Thymus (tissue), 11 donors: ENCODE results near the gene IL5. TPM values are rescaled to one million over a fixed set of nuclear protein-coding genes. Genes with fewer than 3 reads are reported as not detected.

Experiments used
- DNase-seq, 9 donors: peaks; one replicate each; pipeline ENCODE4 v3.0.0-alpha.2; 2013; ENCODE audit warnings: low spot score in 9 of 9, low read depth in 6 of 9, missing footprints in 1 of 9
- H3K27ac ChIP-seq, 2 donors: one replicate each; pipeline ENCODE4 v1.5.1; 2013; ENCODE audit warnings: control low read depth in 1 of 2, low read depth in 1 of 2, low read length in 1 of 2, mild to moderate bottlenecking in 1 of 2, moderate library complexity in 1 of 2
- H3K27me3 ChIP-seq, 2 donors: one replicate each; pipeline ENCODE4 v1.5.1; 2013; ENCODE audit warnings: low read length in 1 of 2; ENCODE audit not compliant: control insufficient read depth in 2 of 2, insufficient read depth in 1 of 2
- H3K36me3 ChIP-seq, 2 donors: one replicate each; pipeline ENCODE4 v1.5.1; 2013; ENCODE audit warnings: low read length in 1 of 2, mild to moderate bottlenecking in 1 of 2, moderate library complexity in 1 of 2; ENCODE audit not compliant: control insufficient read depth in 2 of 2, insufficient read depth in 2 of 2
- H3K4me1 ChIP-seq, 2 donors: one replicate each; pipeline ENCODE4 v1.5.1; 2013; ENCODE audit warnings: low read length in 2 of 2; ENCODE audit not compliant: control insufficient read depth in 2 of 2, insufficient read depth in 2 of 2
- H3K4me3 ChIP-seq, 2 donors: one replicate each; pipeline ENCODE4 v1.5.1; 2013; ENCODE audit warnings: low read length in 2 of 2, control low read depth in 1 of 2, mild to moderate bottlenecking in 1 of 2
- H3K9me3 ChIP-seq, 2 donors: one replicate each; pipeline ENCODE4 v1.5.1; 2013; ENCODE audit warnings: low read length in 1 of 2, mild to moderate bottlenecking in 1 of 2; ENCODE audit not compliant: control insufficient read depth in 2 of 2, insufficient read depth in 1 of 2
- WGBS: extraction: QIAGEN DNeasy Blood & Tissue Kit; methylation state at CpG from one replicate; pipeline ENCODE4 v1.1.7; 2013; 5-methylcytosine and 5-hydroxymethylcytosine counted together
- polyA plus RNA-seq: library from polyadenylated mRNA; stranded (reverse); fragments of 200-250 nt; gene quantifications from one replicate; pipeline ENCODE4 v1.2.3, GENCODE V29; 2013
- total RNA-seq: library from RNA; stranded (reverse); fragments of 120-200 nt; gene quantifications from one replicate; pipeline ENCODE4 v1.2.4, GENCODE V29; 2013
- donor health status: healthy.

Gene IL5
- total and polyA plus RNA-seq, 2 donors = 0.43 TPM; not detected in 1

DNA sequence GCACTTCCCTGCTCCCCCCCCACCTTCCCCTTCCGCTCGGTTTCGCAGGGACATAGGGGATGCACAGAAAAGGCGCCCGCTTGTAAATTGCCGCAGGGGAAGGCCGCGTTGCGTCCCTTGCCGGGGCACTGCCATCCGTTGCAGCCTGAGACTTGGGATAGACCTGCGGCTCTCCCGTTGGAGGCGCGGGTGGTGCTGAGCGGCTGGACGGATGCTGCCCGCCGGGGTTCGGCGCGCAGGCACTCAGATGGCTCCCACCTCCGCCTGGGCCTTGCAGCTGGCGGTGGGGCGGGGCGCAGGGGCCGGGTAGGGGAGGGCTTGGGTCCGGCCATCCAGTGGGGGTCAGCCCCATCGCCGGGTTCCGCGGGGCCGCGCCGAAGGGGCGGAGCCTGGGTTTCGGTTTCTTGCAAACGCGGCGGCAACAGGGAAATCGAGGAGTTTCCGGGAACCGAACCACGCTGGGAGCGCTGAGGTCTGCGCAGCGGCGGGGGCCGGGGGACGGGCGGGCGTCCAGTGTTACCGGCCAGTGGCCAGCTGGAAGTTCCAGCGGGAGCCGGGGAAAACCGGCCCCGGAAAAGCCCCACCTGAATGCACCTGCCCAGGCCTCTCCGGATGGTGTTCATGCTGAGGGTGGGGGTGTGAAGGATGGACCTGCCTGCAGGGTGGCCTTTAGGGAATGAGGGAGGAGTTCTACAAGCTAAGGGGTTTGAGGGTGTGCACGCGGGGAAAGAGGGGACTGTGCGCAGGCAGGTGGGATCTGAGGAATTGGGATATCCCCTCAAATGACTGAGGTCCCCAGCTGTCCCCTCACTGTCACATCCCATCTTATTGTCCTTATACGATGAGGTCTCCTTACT is 46.5 kb downstream of the IL5 start:
- peak in 2 of 9 donors; percentile 57 to 66 for DNase-seq
- Histone ChIP-seq H3K27me3 (no peaks in the 10 kb centered on the region), H3K4me3 (peak overlapping the region; percentile 78 to 93), H3K36me3 (no peaks in the 10 kb centered on the region), H3K9me3 (peaks cover 0 to 2% of the 10 kb centered on the region in 2 donors), H3K4me1 (peaks cover 6 to 85% of the 10 kb centered on the region in 2 donors), H3K27ac (peak overlapping the region; percentile 87 to 91)
- WGBS = 6% methylated on average over 62 of the region's 62 CpGs

DNA sequence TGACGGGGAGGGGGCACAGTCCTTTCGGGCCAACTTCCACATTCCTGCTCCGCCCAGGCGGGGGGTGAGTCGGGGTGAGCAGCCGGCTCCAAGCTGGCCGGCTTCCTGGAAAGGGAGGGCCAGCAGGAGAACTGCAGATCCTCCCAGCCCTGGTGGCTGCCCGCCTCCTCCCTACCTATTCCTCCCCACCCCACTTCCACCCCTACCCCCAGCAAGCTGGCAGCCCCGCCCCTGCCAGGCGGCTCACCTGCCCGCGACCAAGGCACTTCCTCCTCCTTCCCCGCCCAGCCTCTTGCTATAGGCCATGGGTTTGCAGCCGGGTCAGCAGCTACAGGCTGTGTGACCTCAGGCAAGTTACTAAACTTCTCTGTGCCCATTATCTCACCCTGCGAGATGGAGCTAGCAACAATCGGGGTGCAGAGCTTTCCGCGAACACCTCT is 47.1 kb downstream of the IL5 start:
- DNase-seq = peak in 6 of 9 donors; percentile 69 to 91 (median 78)
- under 1% methylated on average over 18 of the region's 18 CpGs for WGBS
- H3K4me3 ChIP-seq = peak overlapping the region; percentile 78 to 93
- peak overlapping the region; percentile 87 to 91 for H3K27ac ChIP-seq
- peaks cover 0 to 2% of the 10 kb centered on the region in 2 donors for H3K9me3 ChIP-seq
- no peaks in the 10 kb centered on the region for H3K27me3 ChIP-seq
- no peaks in the 10 kb centered on the region for H3K36me3 ChIP-seq
- H3K4me1 ChIP-seq = peaks cover 10 to 87% of the 10 kb centered on the region in 2 donors

DNA sequence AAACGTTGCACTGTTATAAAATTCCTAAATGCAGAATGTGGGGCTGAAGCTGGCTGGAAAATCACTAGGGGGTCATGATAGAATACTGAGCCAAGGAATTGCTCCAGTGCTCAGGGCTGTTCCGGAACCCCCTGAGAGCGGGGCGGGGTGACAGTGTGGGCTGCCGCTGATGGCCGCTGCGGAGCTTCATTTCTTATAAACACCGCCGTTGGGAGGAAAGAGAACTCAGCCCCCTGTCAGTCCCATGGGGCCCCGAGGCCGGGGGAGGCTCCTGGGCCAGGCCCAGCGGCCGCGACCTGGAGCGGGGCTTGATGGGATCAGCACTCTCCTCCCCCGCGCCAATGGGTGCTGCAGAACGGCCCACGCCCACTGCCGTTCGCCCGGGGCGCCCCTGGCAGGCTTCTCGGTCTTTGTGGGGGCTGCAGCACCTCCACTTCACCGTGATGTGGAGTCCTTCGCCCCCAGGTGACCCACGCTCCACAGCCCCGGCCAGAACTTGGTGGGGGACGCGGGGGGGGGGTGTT is 47.6 kb downstream of the IL5 start:
- H3K36me3 ChIP-seq = no peaks in the 10 kb centered on the region
- H3K4me3 ChIP-seq = peak overlapping the region; percentile 78 to 93
- no peaks in the 10 kb centered on the region for H3K27me3 ChIP-seq
- peaks cover 0 to 2% of the 10 kb centered on the region in 2 donors for H3K9me3 ChIP-seq
- peaks cover 10 to 85% of the 10 kb centered on the region in 2 donors for H3K4me1 ChIP-seq
- H3K27ac ChIP-seq = peak overlapping the region; percentile 87 to 91
- 0% methylated on average over 30 of the region's 30 CpGs for WGBS
- DNase-seq = peak in 3 of 9 donors; percentile 57 to 75 (median 57)

DNA sequence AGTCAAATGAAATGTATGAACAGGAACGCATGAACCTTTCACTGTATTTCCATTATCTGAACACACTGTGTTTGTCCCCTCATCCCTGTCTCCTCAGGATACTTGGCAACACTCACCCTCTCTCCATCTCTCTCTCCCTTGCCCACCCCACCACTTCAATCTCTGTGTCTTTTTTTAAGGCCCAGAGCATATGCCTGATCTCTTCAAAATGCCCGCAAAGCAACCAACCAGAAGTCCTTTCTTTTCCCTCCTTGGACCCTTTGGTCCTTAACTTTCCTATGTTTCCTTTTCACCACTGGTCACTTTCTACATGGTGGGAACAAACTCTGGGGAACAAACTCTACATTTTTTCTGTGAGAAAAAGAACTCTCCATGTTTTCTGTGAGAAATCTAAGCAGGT is 49.5 kb downstream of the IL5 start:
- Histone ChIP-seq H3K27me3 (no peaks in the 10 kb centered on the region), H3K4me3 (no peak overlapping the region), H3K9me3 (peaks cover 0 to 2% of the 10 kb centered on the region in 2 donors), H3K36me3 (peaks cover 0 to 6% of the 10 kb centered on the region in 2 donors), H3K4me1 (peaks cover 11 to 75% of the 10 kb centered on the region in 2 donors), H3K27ac (peak overlapping the region in 1 of 2 donors; percentile 91)
- no peak for DNase-seq
- 97% methylated on average over 2 of the region's 2 CpGs for WGBS

DNA sequence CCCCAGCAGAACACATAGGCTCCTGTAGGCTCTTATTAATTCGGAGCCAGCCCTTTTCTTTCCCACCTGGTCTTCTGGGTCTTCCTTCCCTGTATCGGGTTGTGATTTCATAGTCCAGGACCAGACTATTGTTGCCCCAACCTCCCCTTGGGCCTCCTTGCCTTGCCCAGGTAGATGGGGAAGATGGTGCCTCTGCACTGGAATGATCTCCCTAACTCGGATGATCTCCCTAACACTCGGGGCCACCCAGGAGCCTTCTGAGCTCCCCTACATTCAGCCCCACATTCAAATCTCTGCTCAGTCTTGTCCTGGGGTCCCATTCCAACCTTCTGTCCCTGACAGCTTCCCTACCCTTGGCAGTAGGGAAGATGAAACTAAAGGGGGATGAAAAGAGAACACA is 50.1 kb downstream of the IL5 start:
- peaks cover 15 to 73% of the 10 kb centered on the region in 2 donors for H3K4me1 ChIP-seq
- no peak overlapping the region for H3K4me3 ChIP-seq
- 97% methylated on average over 4 of the region's 4 CpGs for WGBS

DNA sequence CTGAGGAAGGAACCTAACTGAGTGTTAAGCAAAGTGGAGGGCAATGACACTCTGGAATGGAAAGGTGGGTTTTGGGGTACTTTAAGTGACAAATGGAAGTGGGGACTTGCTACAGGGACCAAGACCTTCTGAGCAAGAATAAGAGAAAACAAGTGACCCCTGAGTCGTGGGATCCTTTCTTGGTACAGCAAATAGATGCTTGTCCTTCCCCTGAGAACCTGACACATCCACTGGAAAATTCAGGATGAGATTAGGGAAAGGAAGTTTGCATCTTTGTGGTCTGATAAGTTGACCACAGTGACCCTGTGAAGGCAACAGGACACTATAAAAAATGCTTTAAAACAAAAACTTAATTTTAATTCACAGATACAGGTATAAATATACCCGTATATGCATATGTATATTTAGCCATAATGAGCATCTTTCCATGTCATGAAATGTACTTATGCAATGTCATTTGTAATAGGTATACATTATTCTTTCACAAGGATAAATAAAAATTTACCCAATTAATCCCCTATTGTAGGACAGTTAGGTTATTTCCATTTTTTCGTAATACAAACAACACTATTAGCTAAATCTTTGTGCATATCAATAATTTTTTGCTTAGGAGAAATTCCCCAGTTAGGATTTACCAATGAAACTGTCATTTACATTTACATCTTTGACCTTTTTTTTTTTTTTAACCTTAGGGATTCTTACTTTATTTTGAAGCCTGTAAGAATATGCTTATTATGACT is 50.8 kb downstream of the IL5 start:
- peaks cover 22 to 73% of the 10 kb centered on the region in 2 donors for H3K4me1 ChIP-seq

More for the DNA sequence above, 50.1 kb downstream of the IL5 start:
- H3K9me3 ChIP-seq = peaks cover 0 to 2% of the 10 kb centered on the region in 2 donors
- no peaks in the 10 kb centered on the region for H3K27me3 ChIP-seq
- H3K36me3 ChIP-seq = peaks cover under 1 to 11% of the 10 kb centered on the region in 2 donors
- DNase-seq = no peak
- no peak overlapping the region for H3K27ac ChIP-seq

More for the DNA sequence above, 50.8 kb downstream of the IL5 start:
- peaks cover 7 to 18% of the 10 kb centered on the region in 2 donors for H3K36me3 ChIP-seq
- no peak overlapping the region for H3K4me3 ChIP-seq
- H3K9me3 ChIP-seq = peaks cover 0 to 2% of the 10 kb centered on the region in 2 donors
- 96% methylated on average over 3 of the region's 3 CpGs for WGBS
- no peak overlapping the region for H3K27ac ChIP-seq
- no peaks in the 10 kb centered on the region for H3K27me3 ChIP-seq
- no peak for DNase-seq

Other genes starting within 250 kb of the IL5 start
- 0.66 TPM for gene SLC22A4, start 249.1 kb downstream of the IL5 start, total RNA-seq
- 3.0 TPM for gene SLC22A4, start 249.1 kb downstream of the IL5 start, polyA plus RNA-seq
- 1.4 TPM for gene SLC22A5, start 173.8 kb downstream of the IL5 start, total RNA-seq
- gene SLC22A5, start 173.8 kb downstream of the IL5 start, polyA plus RNA-seq = 25.4 TPM
- 34.7 TPM for gene IRF1, start 52.7 kb downstream of the IL5 start, total RNA-seq
- 47.7 TPM for gene IRF1, start 52.7 kb downstream of the IL5 start, polyA plus RNA-seq
- gene RAD50, start 13.5 kb upstream of the IL5 start, total RNA-seq = 17.6 TPM
- gene RAD50, start 13.5 kb upstream of the IL5 start, polyA plus RNA-seq = 8.9 TPM
- gene IL13, start 114.7 kb upstream of the IL5 start, total RNA-seq = 0.42 TPM
- 1.0 TPM for gene IL13, start 114.7 kb upstream of the IL5 start, polyA plus RNA-seq
- gene IL4, start 130.5 kb upstream of the IL5 start, total RNA-seq = 4.5 TPM
- 0.59 TPM for gene IL4, start 130.5 kb upstream of the IL5 start, polyA plus RNA-seq
- gene KIF3A, start 194.0 kb upstream of the IL5 start, total RNA-seq = 9.9 TPM
- gene KIF3A, start 194.0 kb upstream of the IL5 start, polyA plus RNA-seq = 6.6 TPM
- 8.1 TPM for gene CCNI2, start 203.9 kb upstream of the IL5 start, total RNA-seq
- gene CCNI2, start 203.9 kb upstream of the IL5 start, polyA plus RNA-seq = 2.5 TPM
- 17.8 TPM for gene SEPTIN8, start 233.7 kb upstream of the IL5 start, total RNA-seq
- gene SEPTIN8, start 233.7 kb upstream of the IL5 start, polyA plus RNA-seq = 13.8 TPM